HG02884 (cell line): ENCODE measurements around the gene ZNF407.

ENCODE experiments used
- ATAC-seq: cut with Tn5 transposase; IDR thresholded peaks from one replicate; pipeline ENCODE4 v1.9.1; 2021; ENCODE audit warnings: mild to moderate bottlenecking, moderate library complexity; ENCODE audit not compliant: unreplicated experiment

Gene ZNF407

DNA sequence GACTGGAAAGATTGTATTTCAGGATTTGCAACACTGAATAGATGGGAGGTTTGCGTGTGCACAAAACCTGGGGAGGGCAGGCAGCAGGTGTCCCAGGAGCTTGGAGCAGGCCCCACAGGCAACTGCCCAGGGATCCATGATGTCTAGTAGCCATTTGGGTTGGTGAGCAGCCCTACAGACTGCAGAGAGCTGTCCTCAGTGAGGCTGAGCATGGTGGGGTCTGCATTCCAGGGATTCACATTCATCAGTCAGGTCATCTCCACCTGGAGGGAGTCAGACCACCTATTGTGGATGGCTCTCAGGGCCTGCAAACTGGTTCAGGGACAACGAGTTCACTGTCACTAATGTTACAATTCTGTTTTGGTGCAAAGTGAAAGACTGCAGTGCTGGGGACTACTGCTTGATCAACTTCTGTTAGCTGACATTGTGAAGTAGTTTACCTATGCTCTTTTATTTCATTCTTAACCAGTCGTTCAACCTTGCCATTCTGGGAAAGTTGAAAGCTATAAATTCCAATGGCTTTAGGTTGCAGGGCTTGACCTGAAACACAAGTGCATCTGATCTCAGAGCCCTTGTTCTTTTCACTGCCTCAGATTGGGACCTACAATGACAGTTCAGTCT, 222.6 kb downstream of the ZNF407 start:
- ATAC-seq, result no peak

DNA sequence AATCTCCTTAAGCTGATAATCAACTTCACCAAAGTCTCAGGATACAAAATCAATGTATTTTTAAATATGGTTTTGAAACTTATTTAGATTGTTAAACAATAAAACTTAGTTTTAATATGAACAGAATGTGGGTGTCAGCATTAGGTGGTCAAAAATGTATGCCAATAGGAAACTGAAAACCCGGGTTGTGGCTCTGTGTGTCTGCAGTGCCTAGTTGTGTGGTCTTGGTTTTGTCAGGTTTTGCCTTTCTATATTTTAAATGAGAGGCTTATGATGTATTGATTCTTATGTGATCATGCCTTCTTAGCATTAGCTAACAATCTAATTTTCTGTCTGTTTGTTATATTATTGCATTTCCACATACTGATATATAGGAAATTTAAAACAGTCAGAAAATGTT, 227.8 kb downstream of the ZNF407 start:
- ATAC-seq, result no peak

DNA sequence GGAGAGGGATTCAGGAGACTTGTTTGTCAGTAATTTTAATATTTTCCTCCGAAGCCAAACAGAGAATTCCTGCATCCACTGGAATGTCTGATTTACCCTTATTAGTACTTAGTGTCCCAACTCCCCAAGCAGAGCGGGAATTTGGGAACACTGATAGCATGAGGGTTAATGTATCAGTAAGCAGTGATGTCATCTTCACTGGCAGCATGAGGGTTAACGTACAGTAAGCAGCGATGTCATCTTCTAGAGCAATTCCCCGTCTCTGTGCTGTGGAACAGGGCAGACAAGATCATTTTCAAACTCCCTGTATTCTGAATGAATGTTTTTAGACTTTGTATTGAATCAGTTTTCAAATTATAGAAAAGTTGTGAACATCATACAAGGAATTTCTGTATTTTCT, 228.9 kb downstream of the ZNF407 start:
- ATAC-seq, result no peak

DNA sequence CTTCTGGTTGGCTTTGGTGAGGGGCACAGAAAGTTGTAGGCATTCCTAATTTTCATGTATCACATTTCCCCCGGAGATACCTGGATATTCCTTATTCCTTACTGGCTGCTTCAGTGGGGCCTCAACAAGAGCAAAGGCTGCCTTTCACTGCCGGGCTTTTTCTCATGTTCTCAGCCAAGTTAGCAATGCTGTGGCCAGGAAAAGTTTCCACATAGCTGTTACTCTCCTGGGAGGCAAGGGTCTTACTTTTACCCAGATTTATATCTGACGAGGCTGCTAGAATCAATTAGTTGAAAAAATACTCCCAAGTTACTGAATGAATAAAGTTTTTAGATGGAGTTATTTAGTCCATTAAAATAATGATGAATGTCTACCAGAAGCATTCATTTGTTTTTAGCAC, 230.5 kb downstream of the ZNF407 start:
- no peak for ATAC-seq

DNA sequence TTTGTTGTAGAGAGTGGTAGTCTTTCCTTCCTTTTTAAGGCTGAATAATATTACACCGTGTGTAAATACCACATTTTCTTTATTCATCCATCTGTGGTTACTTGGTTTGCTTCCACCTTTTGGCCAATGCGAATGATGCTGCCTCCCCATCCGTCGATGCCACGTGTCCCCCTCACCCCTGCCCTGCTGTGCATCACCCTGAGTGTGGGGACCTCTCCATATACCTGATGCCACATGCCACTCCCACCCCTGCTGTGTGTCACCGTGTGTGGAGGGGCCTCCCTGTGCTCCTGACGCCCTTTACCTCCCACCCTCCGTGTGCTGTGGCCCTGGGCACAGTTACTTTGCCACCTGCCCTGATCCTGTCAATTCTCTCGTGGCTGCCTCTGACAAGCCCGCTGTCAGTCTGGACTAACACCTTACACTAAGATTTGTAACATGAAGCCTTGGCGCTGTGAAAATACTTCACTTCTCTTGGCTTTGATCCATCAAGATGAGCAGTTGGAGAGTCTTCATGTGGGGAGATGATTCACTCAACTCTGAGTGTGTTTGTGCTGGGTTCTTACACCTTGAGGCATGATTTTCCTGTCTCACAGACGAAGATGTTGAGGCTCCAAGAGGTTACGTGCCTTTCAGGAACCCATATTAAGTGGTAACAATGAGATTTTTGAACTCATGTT, 234.0 kb downstream of the ZNF407 start:
- no peak for ATAC-seq

DNA sequence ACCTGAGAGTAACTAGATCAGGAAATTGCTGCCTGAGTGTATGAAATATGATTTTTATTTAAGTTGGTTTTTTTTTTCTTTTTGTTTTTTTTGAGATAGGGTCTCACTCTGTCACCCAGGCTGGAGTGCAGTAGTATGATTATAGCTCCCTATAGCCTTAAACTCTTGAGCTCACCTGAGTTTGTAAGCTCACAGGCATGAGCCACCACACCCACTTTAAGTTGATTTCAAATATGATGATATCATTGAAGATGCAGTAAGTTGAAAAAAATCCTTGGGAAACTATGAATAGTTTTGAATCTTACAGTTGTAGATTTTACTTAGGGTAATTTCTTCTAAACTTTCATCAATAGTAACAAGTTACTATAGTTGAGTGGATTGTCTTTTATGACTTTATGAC, 234.7 kb downstream of the ZNF407 start:
- ATAC-seq, result no peak

DNA sequence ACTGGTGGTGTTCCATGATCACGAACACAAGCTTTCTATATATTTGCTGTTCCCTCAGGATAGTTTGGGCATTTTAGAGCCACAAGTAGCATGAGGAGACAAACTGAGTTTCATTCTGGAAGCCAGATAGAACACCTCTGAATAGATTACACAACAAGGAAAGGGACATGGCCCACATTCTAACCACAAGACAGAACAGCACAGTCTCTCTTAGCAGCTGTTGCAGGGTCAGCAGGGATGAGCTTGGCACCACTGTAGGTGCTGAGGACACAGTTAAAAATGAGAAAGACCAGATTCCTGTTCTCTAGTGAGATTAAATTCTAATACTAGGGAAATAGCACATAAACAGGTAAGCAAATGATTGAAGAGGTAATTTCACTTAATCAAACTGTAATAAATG, 235.3 kb downstream of the ZNF407 start:
- no peak for ATAC-seq

DNA sequence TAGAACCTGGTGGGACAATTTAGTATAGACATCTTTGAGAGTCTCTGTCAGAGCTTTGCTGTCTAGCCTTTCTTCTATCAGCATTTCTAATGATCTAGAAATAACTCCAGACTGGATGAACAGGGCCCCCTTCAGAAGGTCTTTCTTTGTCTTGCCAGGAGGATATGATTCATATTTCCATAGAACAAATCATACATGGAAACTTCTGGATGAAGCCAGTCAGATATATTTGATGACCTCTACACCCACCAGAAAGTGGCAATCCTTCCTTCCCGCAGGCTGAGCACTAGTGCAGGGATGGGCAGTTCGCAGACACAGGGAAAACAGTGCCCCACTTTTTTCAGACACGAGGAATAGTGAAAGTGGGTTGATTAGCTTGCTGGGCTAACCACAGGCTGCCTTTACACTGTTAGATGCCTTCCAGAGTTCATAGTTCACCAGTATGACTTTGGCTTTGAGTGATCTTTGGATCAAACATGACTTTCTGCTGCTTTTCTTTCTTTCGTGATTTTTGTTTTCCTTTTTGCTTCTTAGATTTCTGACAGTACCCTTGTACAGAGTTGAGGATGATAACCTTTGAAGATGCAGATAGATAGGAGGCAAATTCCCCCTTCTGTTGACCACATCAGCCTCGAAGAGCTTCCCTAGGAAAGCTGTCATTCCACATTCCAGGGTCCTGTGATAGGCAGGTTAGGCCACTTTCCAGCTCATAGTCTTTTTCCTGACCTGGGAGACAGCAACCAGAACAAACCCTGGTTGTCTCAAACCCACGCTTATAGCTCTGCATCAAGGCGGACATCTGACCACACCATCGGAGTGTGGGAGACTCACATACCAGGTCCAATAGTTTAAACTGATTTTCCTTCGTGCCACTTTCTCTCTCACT, 237.0 kb downstream of the ZNF407 start:
- ATAC-seq, result no peak

DNA sequence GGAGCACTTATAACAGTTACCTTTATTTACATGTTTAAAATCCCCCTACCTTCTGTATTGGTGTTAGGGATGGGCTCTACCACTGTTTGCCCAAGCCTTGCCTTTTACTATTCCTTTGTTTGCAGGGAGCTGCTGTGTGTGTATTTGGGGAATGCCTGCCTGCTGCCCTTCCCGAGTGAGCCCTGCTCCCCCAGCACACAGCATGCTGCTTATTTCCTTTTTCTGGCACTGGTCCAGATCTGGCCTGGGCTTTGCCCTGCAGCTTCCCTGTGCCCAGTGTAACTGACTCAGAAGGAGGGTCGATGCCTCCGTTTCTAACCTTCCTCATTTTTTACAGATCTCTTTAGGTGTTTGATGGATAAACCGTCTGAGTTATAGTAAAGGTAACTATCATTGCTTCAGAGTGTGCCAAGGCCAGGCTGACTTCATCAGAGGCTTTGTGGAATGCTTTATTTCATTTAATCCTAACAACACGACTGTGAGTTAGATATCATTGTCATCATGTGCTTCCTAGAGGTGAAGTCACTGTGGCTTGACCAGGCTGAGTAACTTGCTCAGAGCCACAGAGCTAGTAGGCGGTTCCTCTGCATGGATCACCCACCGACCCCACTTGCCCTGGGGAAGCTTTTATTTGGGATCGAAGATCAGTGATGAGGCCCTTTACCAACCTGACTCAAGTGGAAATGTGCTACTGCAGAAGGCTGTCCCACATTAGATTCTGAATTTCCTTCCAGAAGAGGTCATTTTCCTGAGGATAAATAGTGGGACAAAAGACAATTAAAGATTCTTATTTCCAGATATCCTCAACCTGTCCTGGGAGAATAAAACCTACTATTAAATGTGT, 238.8 kb downstream of the ZNF407 start:
- no peak for ATAC-seq

DNA sequence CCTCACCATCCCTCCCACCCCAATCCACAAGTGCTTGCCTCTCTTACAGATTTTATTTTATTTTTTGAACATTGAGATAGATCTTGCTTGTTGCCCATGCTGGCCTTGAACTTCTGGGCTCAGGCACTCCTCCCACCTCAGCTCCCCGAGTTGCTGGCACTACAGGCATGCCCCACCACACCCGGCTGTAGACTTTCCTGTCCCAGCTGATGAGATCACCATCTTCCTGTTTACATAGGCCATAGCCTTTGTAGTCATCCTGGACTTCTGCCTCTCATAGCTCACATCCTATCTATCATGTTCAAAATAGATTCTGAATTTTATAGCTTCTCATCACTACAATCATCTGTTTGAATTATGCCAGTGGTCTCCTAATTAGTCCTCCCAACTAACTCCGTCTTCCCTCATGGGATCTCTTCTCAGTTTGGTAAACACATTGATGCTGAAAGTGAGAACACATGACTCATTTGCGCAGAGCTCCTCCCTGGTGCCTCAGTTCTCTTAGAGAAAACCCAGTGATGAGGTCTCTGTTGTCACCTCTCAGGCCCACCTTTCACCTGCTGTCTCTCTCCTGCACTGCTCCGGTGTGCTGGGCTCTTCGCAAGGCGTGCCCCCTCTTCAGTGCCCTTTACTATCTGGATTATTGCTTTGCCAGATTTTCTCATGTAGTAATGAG, 243.0 kb downstream of the ZNF407 start:
- no peak for ATAC-seq

DNA sequence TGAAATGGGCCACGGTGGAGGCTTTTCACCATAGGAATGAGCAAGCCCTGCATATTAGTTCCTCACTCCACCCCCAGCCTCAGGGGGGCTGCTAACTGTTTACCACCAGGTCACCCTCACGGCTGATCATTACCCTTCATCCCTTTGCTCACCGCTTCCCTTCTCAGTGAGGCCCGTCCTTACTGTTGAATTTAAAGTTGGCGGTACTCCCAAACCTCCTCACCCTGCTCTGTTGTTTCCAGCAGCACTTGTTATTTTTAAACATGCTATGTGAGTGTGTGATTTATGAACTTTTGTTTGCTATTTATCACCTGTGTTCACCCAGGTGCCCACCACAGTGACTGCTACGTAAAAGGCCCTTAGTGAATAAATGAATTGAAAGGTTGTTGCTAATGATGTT, 243.6 kb downstream of the ZNF407 start:
- ATAC-seq, result no peak

DNA sequence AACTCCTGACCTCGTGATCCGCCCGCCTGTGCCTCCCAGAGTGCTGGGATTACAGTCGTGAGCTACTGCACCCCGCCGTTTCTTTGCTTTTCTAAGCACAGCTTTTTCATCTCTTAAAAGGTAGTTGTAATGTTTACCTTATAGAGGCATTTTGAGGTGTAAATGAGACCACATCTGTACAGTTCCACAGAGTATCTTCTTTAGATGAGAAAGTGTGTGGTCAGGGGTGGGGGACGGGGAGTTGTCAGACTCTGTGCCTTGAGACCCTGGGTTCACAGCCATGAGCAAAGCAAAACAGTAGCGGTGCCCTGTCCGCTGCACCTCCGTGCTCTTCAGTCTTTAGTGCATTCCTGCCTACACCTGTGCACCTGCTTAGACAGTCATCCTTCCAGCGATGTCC, 251.6 kb downstream of the ZNF407 start:
- ATAC-seq, result no peak

DNA sequence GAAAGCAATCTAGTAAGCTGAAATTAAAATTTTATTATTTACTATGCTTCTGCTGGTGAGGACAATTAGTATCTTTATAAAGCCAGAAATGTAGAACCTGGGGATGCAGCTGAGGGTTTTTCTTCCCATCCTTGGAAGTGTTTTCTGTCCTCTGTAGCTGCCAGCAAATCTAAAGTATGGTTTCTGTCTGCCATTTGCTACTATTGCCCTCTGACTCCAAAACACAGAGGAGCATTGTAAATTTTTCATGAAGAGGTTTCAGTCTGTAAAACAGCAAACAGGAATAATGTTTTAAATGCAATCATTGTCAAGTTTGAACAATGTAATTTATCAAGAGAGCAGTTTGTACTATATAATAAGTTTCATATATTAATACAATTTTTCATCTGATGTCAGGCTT, 258.8 kb downstream of the ZNF407 start:
- no peak for ATAC-seq

DNA sequence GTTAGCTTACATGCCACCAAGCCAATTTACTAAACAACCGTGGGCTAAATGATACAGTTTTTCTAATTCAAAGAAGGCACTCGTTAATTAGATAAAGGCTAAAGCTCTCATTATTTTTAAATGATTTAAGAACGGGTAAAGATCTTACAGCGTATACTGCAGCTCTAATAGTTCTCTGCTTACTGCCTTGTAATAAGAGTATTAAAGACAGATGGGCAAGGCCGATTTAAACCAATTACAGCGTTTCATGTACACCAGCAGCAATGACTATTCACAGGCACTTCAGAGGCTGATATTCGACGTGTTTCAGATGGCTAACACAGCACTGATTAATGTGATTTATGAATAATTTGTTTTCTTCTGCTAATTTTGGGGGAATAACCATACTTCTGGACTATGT, 259.3 kb downstream of the ZNF407 start:
- no peak for ATAC-seq

DNA sequence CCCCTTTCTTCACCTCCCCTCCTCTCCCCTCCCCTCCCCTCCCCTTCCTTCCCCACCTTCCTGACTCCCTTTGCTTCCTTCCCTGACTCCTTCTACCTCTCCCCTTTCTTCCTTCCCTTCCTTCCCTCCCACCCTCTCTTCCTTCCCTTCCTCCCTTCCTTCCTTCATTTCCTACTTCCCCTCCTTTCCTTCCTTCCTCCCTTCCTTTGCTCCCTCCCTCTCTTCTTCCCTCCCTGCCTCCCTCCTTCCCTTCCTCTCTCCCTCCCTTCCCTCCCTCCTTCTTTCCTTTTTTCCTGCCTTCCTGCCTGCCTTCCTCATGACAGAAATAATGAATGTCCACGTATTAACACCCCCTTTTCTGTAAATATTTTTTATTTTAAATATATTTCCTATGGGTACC, 260.2 kb downstream of the ZNF407 start:
- no peak for ATAC-seq

DNA sequence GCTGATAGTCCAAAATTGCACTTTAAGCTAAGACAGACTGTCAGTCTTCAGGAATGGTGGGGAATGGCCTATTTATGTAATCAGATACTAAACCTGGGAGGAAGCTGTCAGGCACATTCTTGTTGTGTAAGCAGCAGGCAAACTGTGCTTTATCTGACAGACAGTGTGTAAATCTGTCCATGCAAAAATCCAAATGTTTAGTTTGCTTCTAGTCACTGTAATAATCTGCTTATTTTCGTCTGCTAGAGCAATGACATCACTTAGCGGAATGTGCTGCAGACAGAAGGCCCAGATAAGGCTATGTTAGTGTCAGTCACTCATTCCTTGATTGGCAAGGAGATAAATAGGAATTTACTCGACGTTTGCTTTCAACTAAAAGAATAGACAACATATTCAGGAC, 263.5 kb downstream of the ZNF407 start:
- ATAC-seq, result no peak

DNA sequence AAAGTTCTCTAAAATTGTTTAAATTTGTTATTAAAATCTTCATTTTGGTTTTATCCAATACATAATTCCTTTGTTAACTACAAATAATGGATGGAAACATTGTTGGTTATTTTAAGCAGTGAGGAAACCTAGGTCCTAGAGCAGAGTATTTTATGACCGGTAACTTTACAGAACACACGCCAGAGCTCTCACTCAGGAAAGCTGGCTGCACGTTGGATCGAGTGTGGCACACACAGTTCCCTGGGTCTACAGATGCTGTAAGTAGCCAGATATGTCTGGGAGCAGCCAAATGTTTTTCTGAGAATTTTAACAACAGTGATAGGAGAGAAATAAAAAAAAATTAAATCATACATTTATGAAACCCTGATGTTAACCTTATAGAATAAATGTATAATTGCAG, 264.4 kb downstream of the ZNF407 start:
- ATAC-seq, result no peak

DNA sequence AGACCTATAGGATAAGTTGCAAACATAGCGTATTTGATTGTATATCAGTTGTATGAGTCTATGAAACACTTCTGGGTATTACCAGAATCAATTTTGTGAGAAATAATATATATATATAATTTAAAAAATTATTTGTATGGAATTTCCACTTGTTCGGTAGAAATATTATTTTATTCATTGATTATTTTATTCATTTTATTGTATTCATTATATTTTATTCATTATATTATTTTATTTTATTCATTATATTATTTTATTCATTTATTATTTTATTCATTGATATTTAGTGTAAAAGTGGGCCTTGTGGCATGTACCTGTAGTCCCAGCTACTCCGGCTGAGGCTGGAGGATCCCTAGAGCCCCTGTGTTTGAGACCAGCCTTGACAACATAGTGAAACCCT, 268.9 kb downstream of the ZNF407 start:
- ATAC-seq, result no peak

DNA sequence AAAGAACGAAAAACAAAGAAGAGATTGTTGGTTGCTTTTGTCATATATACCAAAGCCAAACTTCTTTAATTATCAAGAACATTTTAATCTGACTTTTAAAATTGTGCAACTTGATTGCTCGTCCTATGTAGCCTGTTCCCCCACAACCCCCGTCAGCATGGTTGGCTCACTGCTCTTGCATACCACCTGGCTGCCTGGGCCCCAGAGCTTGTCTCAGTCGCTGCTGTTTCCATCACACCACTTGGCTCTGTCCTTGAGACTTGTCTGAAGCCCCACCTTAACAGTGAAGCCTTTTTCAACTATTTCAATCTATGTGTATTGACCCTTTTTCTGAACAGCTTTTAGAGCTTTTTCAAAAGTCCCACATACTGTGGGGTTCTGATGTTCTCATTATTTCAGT, 270.8 kb downstream of the ZNF407 start:
- no peak for ATAC-seq
